Measurements from ENCODE around the gene FMO2. TPM values are rescaled to one million over a fixed set of nuclear protein-coding genes. Genes with fewer than 3 reads are reported as not detected.
A peak's percentile ranks its signal among the peaks of the same experiment; 100 is the strongest.
"Not testable (repeated sequence)": the region's sequence is repeated elsewhere in the genome, so short reads cannot be mapped to it uniquely, and the experiment has no call there.

The FMO2 gene
- total RNA-seq, 2 experiments from 2014 or later, result not detected

- Mint-ChIP-seq H3K4me3 (no peak overlapping the region), H3K4me1 (ENCODE audit: low read depth) (no peaks in the 10 kb centered on the region), H3K9me3 (ENCODE audit: insufficient read depth) (no peaks in the 10 kb centered on the region), H3K27me3 (ENCODE audit: low read depth) (peaks cover 12% of the 10 kb centered on the region), H3K36me3 (ENCODE audit: low read depth) (no peaks in the 10 kb centered on the region), H3K27ac (no peak overlapping the region)
- DNase-seq (no peak), ATAC-seq (no peak)
- POLR2A ChIA-PET, result no interaction called here
- CTCF ChIA-PET, result interaction anchor here (1.5 kb wide), 1 partner anchor 12 kb away, joined by 6 read pairs; no protein-coding TSS in a partner anchor
These were observed 48.1 kb downstream of the FMO2 start for GRCh38 chr1:171233183-171233582.

- H3K27ac Mint-ChIP-seq; H3K36me3 Mint-ChIP-seq (ENCODE audit: low read depth); ATAC-seq; H3K4me1 Mint-ChIP-seq (ENCODE audit: low read depth); H3K9me3 Mint-ChIP-seq (ENCODE audit: insufficient read depth); DNase-seq; H3K4me3 Mint-ChIP-seq; POLR2A ChIA-PET: not testable (repeated sequence)
- CTCF ChIA-PET, result interaction anchor here (1.0 kb wide), 1 partner anchor 9 kb away, joined by 3 read pairs; no protein-coding TSS in a partner anchor
- peaks cover 14% of the 10 kb centered on the region for H3K27me3 Mint-ChIP-seq (ENCODE audit: low read depth)
These were observed 51.1 kb downstream of the FMO2 start for GRCh38 chr1:171236231-171236630.

- no peaks in the 10 kb centered on the region for H3K4me1 Mint-ChIP-seq (ENCODE audit: low read depth)
- H3K36me3 Mint-ChIP-seq (ENCODE audit: low read depth), result no peaks in the 10 kb centered on the region
- H3K9me3 Mint-ChIP-seq (ENCODE audit: insufficient read depth), result peaks cover 5% of the 10 kb centered on the region
- ATAC-seq (no peak), DNase-seq (no peak)
- ChIA-PET POLR2A (no interaction called here), CTCF (interaction anchor here (3.7 kb wide), 1 partner anchor 69 kb away, joined by 66 read pairs; the partner anchor contains the start of gene FMO4)
- H3K4me3 Mint-ChIP-seq, result no peak overlapping the region
- no peak overlapping the region for H3K27ac Mint-ChIP-seq
- H3K27me3 Mint-ChIP-seq (ENCODE audit: low read depth), result peaks cover 35% of the 10 kb centered on the region
These were observed 58.8 kb downstream of the FMO2 start for GRCh38 chr1:171243878-171244277.

GRCh38 chr1:171245458-171246064 is 60.5 kb downstream of the FMO2 start:
- ChIA-PET CTCF (interaction anchor here (0.7 to 3.7 kb wide), 14 partner anchors 9 to 410 kb away, joined by 3 to 66 read pairs (median 4); partner anchors contain the start of gene FMO4), POLR2A (no interaction called here)
- H3K9me3 Mint-ChIP-seq (ENCODE audit: insufficient read depth), result no peaks in the 10 kb centered on the region
- DNase-seq (peak; percentile 34), ATAC-seq (peak; percentile 51)
- H3K27me3 Mint-ChIP-seq (ENCODE audit: low read depth), result peaks cover 33% of the 10 kb centered on the region
- H3K36me3 Mint-ChIP-seq (ENCODE audit: low read depth), result no peaks in the 10 kb centered on the region
- H3K4me3 Mint-ChIP-seq, result no peak overlapping the region
- H3K27ac Mint-ChIP-seq, result no peak overlapping the region
- no peaks in the 10 kb centered on the region for H3K4me1 Mint-ChIP-seq (ENCODE audit: low read depth)

GRCh38 chr1:171247501-171247900 is 62.4 kb downstream of the FMO2 start:
- Mint-ChIP-seq H3K4me3 (no peak overlapping the region), H3K4me1 (ENCODE audit: low read depth) (peaks cover 12% of the 10 kb centered on the region), H3K27ac (no peak overlapping the region), H3K9me3 (ENCODE audit: insufficient read depth) (no peaks in the 10 kb centered on the region), H3K36me3 (ENCODE audit: low read depth) (no peaks in the 10 kb centered on the region), H3K27me3 (ENCODE audit: low read depth) (peaks cover 36% of the 10 kb centered on the region)
- ChIA-PET CTCF (interaction anchor here (1.0 to 4.5 kb wide), 2 partner anchors 66 kb away, joined by 4 to 17 read pairs; partner anchors contain the start of gene FMO4), POLR2A (no interaction called here)
- DNase-seq (no peak), ATAC-seq (no peak)

GRCh38 chr1:171248302-171248701 is 63.2 kb downstream of the FMO2 start, which contains the start of gene FMO1:
Gene FMO1 (plus strand): TSS chr1:171248494. CDS start chr1:171258088, 9,594 bp downstream.
- Mint-ChIP-seq H3K27me3 (ENCODE audit: low read depth) (peaks cover 39% of the 10 kb centered on the region), H3K9me3 (ENCODE audit: insufficient read depth) (no peaks in the 10 kb centered on the region), H3K36me3 (ENCODE audit: low read depth) (no peaks in the 10 kb centered on the region), H3K4me1 (ENCODE audit: low read depth) (peaks cover 18% of the 10 kb centered on the region), H3K4me3 (no peak within 1 kb of the TSS), H3K27ac (no peak within 1 kb of the TSS)
- ATAC-seq, result no peak
- POLR2A ChIA-PET, result no interaction called here
- CTCF ChIA-PET, result interaction anchor here (4.5 kb wide), 1 partner anchor 65 kb away, joined by 17 read pairs; the partner anchor contains the start of gene FMO4
- DNase-seq, result no peak

- no peak for ATAC-seq
These were observed 63.7 kb downstream of the FMO2 start for GRCh38 chr1:171248841-171249240.

GRCh38 chr1:171250263-171250662 is 65.2 kb downstream of the FMO2 start:
- Mint-ChIP-seq H3K27ac (no peak overlapping the region), H3K4me1 (ENCODE audit: low read depth) (peaks cover 18% of the 10 kb centered on the region), H3K4me3 (no peak overlapping the region), H3K27me3 (ENCODE audit: low read depth) (peaks cover 46% of the 10 kb centered on the region), H3K9me3 (ENCODE audit: insufficient read depth) (no peaks in the 10 kb centered on the region), H3K36me3 (ENCODE audit: low read depth) (no peaks in the 10 kb centered on the region)
- ATAC-seq, result no peak
- POLR2A ChIA-PET, result interaction anchor here (0.5 kb wide), 1 partner anchor 87 kb away, joined by 3 read pairs; no protein-coding TSS in a partner anchor
- CTCF ChIA-PET, result interaction anchor here (4.5 kb wide), 1 partner anchor 63 kb away, joined by 17 read pairs; the partner anchor contains the start of gene FMO4
- no peak for DNase-seq

More at GRCh38 chr1:171248841-171249240, 63.7 kb downstream of the FMO2 start:
- DNase-seq, result no peak
- no peaks in the 10 kb centered on the region for H3K9me3 Mint-ChIP-seq (ENCODE audit: insufficient read depth)
- H3K4me1 Mint-ChIP-seq (ENCODE audit: low read depth), result peaks cover 18% of the 10 kb centered on the region
- H3K27ac Mint-ChIP-seq, result no peak overlapping the region
- H3K36me3 Mint-ChIP-seq (ENCODE audit: low read depth), result no peaks in the 10 kb centered on the region
- POLR2A ChIA-PET, result no interaction called here
- no peak overlapping the region for H3K4me3 Mint-ChIP-seq
- CTCF ChIA-PET, result interaction anchor here (4.5 kb wide), 1 partner anchor 65 kb away, joined by 17 read pairs; the partner anchor contains the start of gene FMO4
- peaks cover 41% of the 10 kb centered on the region for H3K27me3 Mint-ChIP-seq (ENCODE audit: low read depth)

- no peaks in the 10 kb centered on the region for H3K36me3 Mint-ChIP-seq (ENCODE audit: low read depth)
- ChIA-PET POLR2A (no interaction called here), CTCF (interaction anchor here (0.6 to 4.5 kb wide), 4 partner anchors 20 to 76 kb away, joined by 3 to 17 read pairs (median 3); partner anchors contain the start of gene FMO4)
- peak overlapping the region; percentile 78 for H3K4me3 Mint-ChIP-seq
- ATAC-seq (peak; percentile 57), DNase-seq (peak; percentile 43)
- peaks cover 18% of the 10 kb centered on the region for H3K4me1 Mint-ChIP-seq (ENCODE audit: low read depth)
- peaks cover 47% of the 10 kb centered on the region for H3K27me3 Mint-ChIP-seq (ENCODE audit: low read depth)
- no peak overlapping the region for H3K27ac Mint-ChIP-seq
- H3K9me3 Mint-ChIP-seq (ENCODE audit: insufficient read depth), result no peaks in the 10 kb centered on the region
These were observed 66.2 kb downstream of the FMO2 start for GRCh38 chr1:171251042-171251951.

GRCh38 chr1:171251952-171252300 is 66.8 kb downstream of the FMO2 start:
- no peak overlapping the region for H3K27ac Mint-ChIP-seq
- POLR2A ChIA-PET, result no interaction called here
- ATAC-seq (no peak), DNase-seq (no peak)
- H3K9me3 Mint-ChIP-seq (ENCODE audit: insufficient read depth), result no peaks in the 10 kb centered on the region
- H3K4me1 Mint-ChIP-seq (ENCODE audit: low read depth), result peaks cover 18% of the 10 kb centered on the region
- H3K27me3 Mint-ChIP-seq (ENCODE audit: low read depth), result peaks cover 47% of the 10 kb centered on the region
- H3K36me3 Mint-ChIP-seq (ENCODE audit: low read depth), result no peaks in the 10 kb centered on the region
- H3K4me3 Mint-ChIP-seq, result peak overlapping the region; percentile 78
- CTCF ChIA-PET, result interaction anchor here (0.9 to 4.5 kb wide), 3 partner anchors 20 to 76 kb away, joined by 3 to 17 read pairs (median 3); partner anchors contain the start of gene FMO4

- ChIA-PET POLR2A (no interaction called here), CTCF (interaction anchor here (0.9 kb wide), 1 partner anchor 75 kb away, joined by 3 read pairs; no protein-coding TSS in a partner anchor)
- ATAC-seq (peak; percentile 67), DNase-seq (peak; percentile 31)
- H3K27ac Mint-ChIP-seq, result no peak overlapping the region
- H3K4me3 Mint-ChIP-seq, result peak overlapping the region; percentile 25
- peaks cover 41% of the 10 kb centered on the region for H3K27me3 Mint-ChIP-seq (ENCODE audit: low read depth)
- H3K4me1 Mint-ChIP-seq (ENCODE audit: low read depth), result peaks cover 18% of the 10 kb centered on the region
- no peaks in the 10 kb centered on the region for H3K9me3 Mint-ChIP-seq (ENCODE audit: insufficient read depth)
- H3K36me3 Mint-ChIP-seq (ENCODE audit: low read depth), result no peaks in the 10 kb centered on the region
These were observed 67.4 kb downstream of the FMO2 start for GRCh38 chr1:171252482-171252881.
